ENCODE results near the gene ARGFX. TPM values are rescaled to one million over a fixed set of nuclear protein-coding genes. Genes with fewer than 3 reads are reported as not detected.

The ARGFX gene
- polyA plus RNA-seq, 1 of the 3 experiments (the other 2 are of a cell fraction) = not detected

DNA sequence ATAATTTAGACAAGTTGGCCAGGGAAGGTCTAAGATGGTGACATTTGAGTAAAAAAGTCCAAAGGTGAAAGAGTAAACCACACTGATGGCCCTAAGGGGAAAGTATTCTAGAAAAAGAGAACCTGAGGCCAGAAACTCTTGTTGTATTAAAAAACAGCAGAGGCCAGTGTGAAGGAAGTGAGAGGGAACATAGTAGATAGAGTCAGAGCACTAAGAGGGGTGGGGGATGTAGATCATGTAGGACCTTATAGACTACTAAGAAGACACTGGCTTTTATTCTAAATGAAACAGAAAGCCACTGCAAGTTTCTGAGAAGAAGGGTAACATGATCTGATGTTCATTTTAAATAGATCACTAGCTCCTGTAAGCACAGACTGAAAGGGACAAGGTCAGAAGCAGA is 36.5 kb upstream of the ARGFX start:
- no peaks in the 10 kb centered on the region for H3K9me2 ChIP-seq
- H3K9me3 ChIP-seq = no peaks in the 10 kb centered on the region
- ChIA-PET POLR2A (no interaction called here), CTCF (no interaction called here)
- no peak for DNase-seq
- H3K79me2 ChIP-seq (ENCODE audit: insufficient read depth) = no peaks in the 10 kb centered on the region
- peaks cover 3% of the 10 kb centered on the region for H3F3A ChIP-seq (replicated peaks; ENCODE audit: insufficient read depth)
- H3K4me3 ChIP-seq (ENCODE audit: low read depth in 2 of 2, low read length in 1 of 2) = no peak overlapping the region
- H3K36me3 ChIP-seq (replicated peaks in 1 of 2; ENCODE audit: control insufficient read depth in 1 of 2, insufficient read depth in 2 of 2, low read length in 1 of 2) = peaks cover 8 to 21% of the 10 kb centered on the region in 2 experiments
- no peaks in the 10 kb centered on the region for H4K20me1 ChIP-seq (ENCODE audit: insufficient read depth)
- H2AFZ ChIP-seq (ENCODE audit: low read depth) = no peak overlapping the region
- no peaks in the 10 kb centered on the region for H3K27me3 ChIP-seq (ENCODE audit: insufficient read depth)
- no peaks in the 10 kb centered on the region for H3K4me1 ChIP-seq (ENCODE audit: control insufficient read depth in 1 of 2, insufficient read depth in 2 of 2, low read depth in 1 of 2, low read length in 1 of 2)
- no peak overlapping the region for H3K27ac ChIP-seq (ENCODE audit: low read depth in 2 of 2, low read length in 1 of 2)
- no peak overlapping the region for H3K9ac ChIP-seq
- TF ChIP-seq FOXM1 (IDR thresholded peaks at IDR 0.05; ENCODE audit: low read depth) (no peak), FOXJ3 (CRISPR knock-in tag; IDR thresholded peaks at IDR 0.05) (no peak), GATA2 (CRISPR knock-in tag; IDR thresholded peaks at IDR 0.05) (no peak), SIN3A (IDR thresholded peaks at IDR 0.05; ENCODE audit: borderline replicate concordance, low read depth, low read length) (no peak), ZBTB33 (IDR thresholded peaks at IDR 0.05; ENCODE audit: borderline replicate concordance, low read depth) (no peak), ELF1 (IDR thresholded peaks at IDR 0.05) (no peak), JUND (IDR thresholded peaks at IDR 0.05) (no peak), NRF1 (IDR thresholded peaks at IDR 0.05; ENCODE audit: low read depth, low read length) (no peak)
- no peak overlapping the region for H3K4me2 ChIP-seq

- no peak overlapping the region for H3K9ac ChIP-seq
These were observed 24.8 kb upstream of the ARGFX start for GRCh38 chr3:121542924-121543323.

More at GRCh38 chr3:121542924-121543323, 24.8 kb upstream of the ARGFX start:
- Histone ChIP-seq H3K4me1 (ENCODE audit: control insufficient read depth in 1 of 2, insufficient read depth in 2 of 2, low read depth in 1 of 2, low read length in 1 of 2) (peaks cover 0 to 6% of the 10 kb centered on the region in 2 experiments; a peak in 2 of 4 replicates), H3K4me3 (ENCODE audit: low read depth in 2 of 2, low read length in 1 of 2) (no peak overlapping the region), H3K4me2 (no peak overlapping the region), H3K79me2 (ENCODE audit: insufficient read depth) (peaks cover 37% of the 10 kb centered on the region), H2AFZ (ENCODE audit: low read depth) (peak overlapping the region; percentile 17; the same call in 1 of the 2 replicates), H4K20me1 (ENCODE audit: insufficient read depth) (no peaks in the 10 kb centered on the region), H3K27ac (ENCODE audit: low read depth in 2 of 2, low read length in 1 of 2) (no peak overlapping the region), H3K27me3 (ENCODE audit: insufficient read depth) (no peaks in the 10 kb centered on the region), H3K9me2 (no peaks in the 10 kb centered on the region), H3F3A (replicated peaks; ENCODE audit: insufficient read depth) (peaks cover 13% of the 10 kb centered on the region), H3K9me3 (no peaks in the 10 kb centered on the region), H3K36me3 (replicated peaks in 1 of 2; ENCODE audit: control insufficient read depth in 1 of 2, insufficient read depth in 2 of 2, low read length in 1 of 2) (no peaks in the 10 kb centered on the region)
- no peak for DNase-seq
- ChIA-PET CTCF (no interaction called here), POLR2A (no interaction called here)
- TF ChIP-seq GATA2 (CRISPR knock-in tag; IDR thresholded peaks at IDR 0.05) (no peak), POLR2AphosphoS5 (IDR thresholded peaks at IDR 0.05; ENCODE audit: low read depth, low read length) (no peak), GABPA (IDR thresholded peaks at IDR 0.05; ENCODE audit: low read depth) (no peak), SMC3 (IDR thresholded peaks at IDR 0.05; ENCODE audit: low read depth, low read length) (no peak), CTCF (IDR thresholded peaks at IDR 0.05) (no peak), NRF1 (IDR thresholded peaks at IDR 0.05; ENCODE audit: low read depth, low read length) (no peak), EZH2phosphoT487 (IDR thresholded peaks at IDR 0.05; ENCODE audit: borderline replicate concordance, low read depth) (no peak), REST (IDR thresholded peaks at IDR 0.05; ENCODE audit: low read depth, low read length) (no peak), TCF12 (IDR thresholded peaks at IDR 0.05) (no peak)
- TF ChIP-seq, protein P1, sequence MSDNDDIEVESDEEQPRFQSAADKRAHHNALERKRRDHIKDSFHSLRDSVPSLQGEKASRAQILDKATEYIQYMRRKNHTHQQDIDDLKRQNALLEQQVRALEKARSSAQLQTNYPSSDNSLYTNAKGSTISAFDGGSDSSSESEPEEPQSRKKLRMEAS (IDR thresholded peaks at IDR 0.05; ENCODE audit: low read depth) = no peak
- TF ChIP-seq, protein P2, sequence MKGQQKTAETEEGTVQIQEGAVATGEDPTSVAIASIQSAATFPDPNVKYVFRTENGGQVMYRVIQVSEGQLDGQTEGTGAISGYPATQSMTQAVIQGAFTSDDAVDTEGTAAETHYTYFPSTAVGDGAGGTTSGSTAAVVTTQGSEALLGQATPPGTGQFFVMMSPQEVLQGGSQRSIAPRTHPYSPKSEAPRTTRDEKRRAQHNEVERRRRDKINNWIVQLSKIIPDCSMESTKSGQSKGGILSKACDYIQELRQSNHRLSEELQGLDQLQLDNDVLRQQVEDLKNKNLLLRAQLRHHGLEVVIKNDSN (IDR thresholded peaks at IDR 0.05; ENCODE audit: borderline replicate concordance, low read depth) = no peak

Measured in SK-N-SH (cell line).